GM23248 (cell line): ENCODE measurements around the gene PA2G4. TPM values are rescaled to one million over a fixed set of nuclear protein-coding genes. Genes with fewer than 3 reads are reported as not detected.

Source experiments
- DNase-seq: peaks from one replicate; pipeline ENCODE4 v3.0.0-alpha.2; 2015
- H2AFZ ChIP-seq: fragments of 200-600 bp; sonication (generic); 2 replicates; pipeline ENCODE4 v1.6.1; 2016; ENCODE audit warnings: antibody characterized with exemption
- H3F3A ChIP-seq: fragments of 200-600 bp; sonication (generic); 2 replicates; pipeline ENCODE4 v1.6.1; 2016; ENCODE audit warnings: mild to moderate bottlenecking, antibody characterized with exemption, mixed run types; ENCODE audit not compliant: insufficient read depth
- H3K27ac ChIP-seq: fragments of 200-600 bp; sonication (generic); 2 replicates; pipeline ENCODE4 v1.5.1; 2016; ENCODE audit warnings: mild to moderate bottlenecking
- H3K27me3 ChIP-seq: fragments of 200-600 bp; sonication (generic); replicated peaks from 2 replicates; pipeline ENCODE4 v1.6.1; 2016; ENCODE audit warnings: mild to moderate bottlenecking; ENCODE audit not compliant: insufficient read depth
- H3K36me3 ChIP-seq: fragments of 200-600 bp; sonication (generic); 2 replicates; pipeline ENCODE4 v1.6.1; 2016; ENCODE audit warnings: low read depth, mild to moderate bottlenecking
- H3K4me1 ChIP-seq: fragments of 200-600 bp; sonication (generic); 2 replicates; pipeline ENCODE4 v1.6.1; 2016; ENCODE audit warnings: mild to moderate bottlenecking; ENCODE audit not compliant: insufficient read depth
- H3K4me2 ChIP-seq: fragments of 200-600 bp; sonication (generic); one replicate; pipeline ENCODE4 v1.6.1; 2016; ENCODE audit warnings: mild to moderate bottlenecking; ENCODE audit not compliant: unreplicated experiment
- H3K4me3 ChIP-seq: fragments of 200-600 bp; sonication (generic); 2 replicates; pipeline ENCODE4 v1.5.1; 2016; ENCODE audit warnings: mild to moderate bottlenecking
- H3K79me2 ChIP-seq: fragments of 200-600 bp; sonication (generic); 2 replicates; pipeline ENCODE4 v1.6.1; 2016; ENCODE audit warnings: mild to moderate bottlenecking; ENCODE audit not compliant: insufficient read depth
- H3K9ac ChIP-seq: fragments of 200-600 bp; sonication (generic); 2 replicates; pipeline ENCODE4 v1.6.1; 2016; ENCODE audit warnings: mild to moderate bottlenecking
- H3K9me2 ChIP-seq: fragments of 200-600 bp; sonication (generic); 2 replicates; pipeline ENCODE4 v1.6.1; 2016; ENCODE audit warnings: mixed run types, mild to moderate bottlenecking, moderate library complexity; ENCODE audit not compliant: insufficient read depth
- H3K9me3 ChIP-seq: fragments of 200-600 bp; sonication (generic); one replicate; pipeline ENCODE4 v1.6.1; 2017; ENCODE audit warnings: low read depth
- H4K20me1 ChIP-seq: fragments of 200-600 bp; sonication (generic); 2 replicates; pipeline ENCODE4 v1.6.0; 2016; ENCODE audit not compliant: insufficient read depth
- EZH2 ChIP-seq: fragments of 200-600 bp; sonication (generic); IDR thresholded peaks from 2 replicates; pipeline ENCODE4 v1.6.1; 2018; ENCODE audit warnings: antibody characterized with exemption, mild to moderate bottlenecking; ENCODE audit not compliant: insufficient read depth, poor library complexity, severe bottlenecking
- EZH2phosphoT487 ChIP-seq: fragments of 200-600 bp; sonication (generic); IDR thresholded peaks from 2 replicates; pipeline ENCODE4 v1.6.1; 2018; ENCODE audit warnings: antibody characterized with exemption, moderate library complexity, mild to moderate bottlenecking, low read depth; ENCODE audit not compliant: insufficient read depth
- WGBS, 2 experiments: methylation state at CpG; one replicate each; pipeline ENCODE4 v1.1.6; 2015 to 2017; ENCODE audit warnings: low lambda C conversion rate in 2 of 2, low coverage in 1 of 2; ENCODE audit errors: missing lambda C conversion rate in 2 of 2; 5-methylcytosine and 5-hydroxymethylcytosine counted together
- in situ Hi-C: fragments of 300-500 bp; cut with MboI; formaldehyde crosslinking; loops from 2 replicates; pipeline ENCODE4 v1.15.0; 2020
- polyA plus RNA-seq: library from polyadenylated mRNA; unstranded; fragments of >200 nt; fragmentation: Nextera tagmentation; extraction: Ambion mirVana; gene quantifications from 2 replicates; pipeline ENCODE4 v1.2.1, GENCODE V29; 2016
- total RNA-seq: library from RNA; depleted of rRNA; stranded (reverse); fragments of >200 nt; shearing (Covaris generic); gene quantifications from 2 replicates; pipeline ENCODE4 v1.2.3, GENCODE V29; 2014

Gene PA2G4
- total and polyA plus RNA-seq, 2 experiments from 2014 or later = 120 to 152 TPM

GRCh38 chr12:56157201-56158028 lies 53.1 kb downstream of the PA2G4 start:
- TF ChIP-seq EZH2phosphoT487 (no peak), EZH2 (no peak)
- 3 to 5% methylated on average over 45 of the region's 45 CpGs for WGBS, 2 experiments
- Histone ChIP-seq H3K9me2 (no peaks in the 10 kb centered on the region), H3F3A (peaks cover 49% of the 10 kb centered on the region), H3K27ac (peak overlapping the region; percentile 69), H3K9me3 (no peaks in the 10 kb centered on the region), H4K20me1 (0 out of 2 replicates have a peak, but pooled peaks cover 9% of the 10 kb centered on the region), H3K4me1 (peaks cover 20% of the 10 kb centered on the region), H3K79me2 (peaks cover 57% of the 10 kb centered on the region), H3K27me3 (no peaks in the 10 kb centered on the region), H3K9ac (peak overlapping the region; percentile 70), H3K4me2 (peak overlapping the region; percentile 81), H2AFZ (peak overlapping the region; percentile 78), H3K4me3 (peak overlapping the region; percentile 72), H3K36me3 (peaks cover 10% of the 10 kb centered on the region)
- in situ Hi-C loops = no loop called here
- peak; percentile 89 for DNase-seq

- Histone ChIP-seq H3K79me2 (peaks cover 50% of the 10 kb centered on the region), H3K27me3 (no peaks in the 10 kb centered on the region), H4K20me1 (0 out of 2 replicates have a peak, but pooled peaks cover 9% of the 10 kb centered on the region), H2AFZ (peak within 1 kb of the TSS; percentile 78), H3K9ac (peak within 1 kb of the TSS; percentile 97), H3K27ac (peak within 1 kb of the TSS; percentile 89), H3K9me3 (no peaks in the 10 kb centered on the region), H3K4me2 (peak within 1 kb of the TSS; percentile 99), H3K9me2 (no peaks in the 10 kb centered on the region), H3F3A (peaks cover 57% of the 10 kb centered on the region), H3K36me3 (peaks cover 19% of the 10 kb centered on the region), H3K4me3 (peak within 1 kb of the TSS; percentile 85), H3K4me1 (peaks cover 14% of the 10 kb centered on the region)
- DNase-seq = peak; percentile 100
- no peak for TF ChIP-seq EZH2
- WGBS, 2 experiments = 1% methylated on average over 24 to 30 of the region's 30 CpGs
- in situ Hi-C loops = no loop called here
These were observed 53.9 kb downstream of the PA2G4 start, which contains the start of gene MYL6 for GRCh38 chr12:56158029-56158925. Gene MYL6 (plus strand): TSS chr12:56158359. CDS start chr12:56158402, 43 bp downstream.

- 1% methylated on average over 6 of the region's 6 CpGs for WGBS, 2 experiments
- peaks cover 46% of the 10 kb centered on the region for H3K79me2 ChIP-seq
These were observed 54.6 kb downstream of the PA2G4 start for GRCh38 chr12:56158926-56159461.

More at GRCh38 chr12:56158926-56159461, 54.6 kb downstream of the PA2G4 start:
- peak; percentile 69 for DNase-seq
- Histone ChIP-seq H3K9me2 (no peaks in the 10 kb centered on the region), H3K4me3 (peak overlapping the region; percentile 85), H3F3A (peaks cover 65% of the 10 kb centered on the region), H3K4me2 (peak overlapping the region; percentile 99), H3K27me3 (no peaks in the 10 kb centered on the region), H3K36me3 (peaks cover 20% of the 10 kb centered on the region), H4K20me1 (0 out of 2 replicates have a peak, but pooled peaks cover 9% of the 10 kb centered on the region), H3K27ac (peak overlapping the region; percentile 89), H3K4me1 (peaks cover 14% of the 10 kb centered on the region), H2AFZ (no peak overlapping the region), H3K9me3 (no peaks in the 10 kb centered on the region), H3K9ac (peak overlapping the region; percentile 97)
- TF ChIP-seq EZH2 (no peak), EZH2phosphoT487 (no peak)
- in situ Hi-C loops = no loop called here
